CD8-positive, alpha-beta memory T cell (primary cell): ENCODE measurements around the gene RTN4R. TPM values are rescaled to one million over a fixed set of nuclear protein-coding genes. Genes with fewer than 3 reads are reported as not detected.

Source experiments
- CTCF ChIA-PET: fragments of 350-600 bp; sonication (Branson Sonifier 250); formaldehyde crosslinking; loops from one replicate; lab custom pipeline; 2021; ENCODE audit warnings: antibody characterized with exemption; lab: Charles Lee
- POLR2A ChIA-PET: fragments of 350-600 bp; sonication (Branson Sonifier 250); formaldehyde crosslinking; loops from one replicate; lab custom pipeline; 2021; ENCODE audit warnings: antibody characterized with exemption; lab: Charles Lee
- DNase-seq, 5 donors: peaks; one replicate each; pipeline versions ENCODE4 v3.0.0 to v3.0.0-alpha.2; 2020 to 2022; ENCODE audit warnings: mixed read lengths in 1 of 5
- H3K27ac ChIP-seq: one replicate; pipeline ENCODE4 v1.7.0; 2013; ENCODE audit warnings: low read depth, mild to moderate bottlenecking, low read length, moderate library complexity
- H3K27me3 ChIP-seq: 2 replicates; pipeline ENCODE4 v1.7.0; 2013; ENCODE audit warnings: low read length, mild to moderate bottlenecking; ENCODE audit not compliant: insufficient read depth, poor library complexity, severe bottlenecking
- H3K36me3 ChIP-seq: 2 replicates; pipeline ENCODE4 v1.7.0; 2013; ENCODE audit warnings: mild to moderate bottlenecking, low read length, moderate library complexity; ENCODE audit not compliant: insufficient read depth
- H3K4me1 ChIP-seq: 2 replicates; pipeline ENCODE4 v1.7.0; 2013; ENCODE audit warnings: mild to moderate bottlenecking, low read length, moderate library complexity; ENCODE audit not compliant: insufficient read depth
- H3K4me3 ChIP-seq: 2 replicates; pipeline ENCODE4 v1.7.0; 2013; ENCODE audit warnings: mild to moderate bottlenecking, low read length
- H3K9me3 ChIP-seq: 2 replicates; pipeline ENCODE4 v1.7.0; 2013; ENCODE audit warnings: mild to moderate bottlenecking, low read length
- H3K27ac Mint-ChIP-seq, 8 donors: one replicate each; pipeline ENCODE4 v1.8.0; 2020 to 2021; ENCODE audit warnings: mixed read lengths in 8 of 8, mild to moderate bottlenecking in 6 of 8, inconsistent platforms in 3 of 8, moderate library complexity in 3 of 8
- H3K27me3 Mint-ChIP-seq, 2 donors: one replicate each; pipeline ENCODE4 v1.8.0; 2020 to 2021; ENCODE audit warnings: mixed read lengths in 2 of 2, mild to moderate bottlenecking in 1 of 2, moderate library complexity in 1 of 2
- H3K36me3 Mint-ChIP-seq, 3 donors: one replicate each; pipeline ENCODE4 v1.8.0; 2020 to 2021; ENCODE audit warnings: mixed read lengths in 3 of 3, inconsistent platforms in 1 of 3, mild to moderate bottlenecking in 1 of 3
- H3K4me1 Mint-ChIP-seq, 3 donors: one replicate each; pipeline ENCODE4 v1.8.0; 2020 to 2021; ENCODE audit warnings: mixed read lengths in 3 of 3, inconsistent platforms in 1 of 3, mild to moderate bottlenecking in 1 of 3
- H3K4me3 Mint-ChIP-seq, 7 donors: one replicate each; pipeline ENCODE4 v1.8.0; 2020 to 2021; ENCODE audit warnings: mixed read lengths in 7 of 7, mild to moderate bottlenecking in 6 of 7, moderate library complexity in 4 of 7, inconsistent platforms in 2 of 7
- H3K9me3 Mint-ChIP-seq, 5 donors: one replicate each; pipeline ENCODE4 v1.8.0; 2020 to 2022; ENCODE audit warnings: mixed read lengths in 5 of 5, mild to moderate bottlenecking in 3 of 5, moderate library complexity in 2 of 5, inconsistent platforms in 1 of 5
- polyA plus RNA-seq: library from polyadenylated mRNA; unstranded; fragments of 300-500 nt; fragmentation: Illumina TruSeq; gene quantifications from one replicate; pipeline ENCODE4 v1.2.3, GENCODE V29; 2021
- total RNA-seq, 2 experiments: library from RNA; stranded (reverse); gene quantifications; one replicate each; pipeline ENCODE4 v1.2.3, GENCODE V29; 2021

Gene RTN4R
- total and polyA plus RNA-seq, 3 experiments from 2014 or later, result 1.8 to 6.0 (median 2.7) TPM

- Histone ChIP-seq H3K4me3 (peak overlapping the region; percentile 63), H3K4me1 (peaks cover 23% of the 10 kb centered on the region), H3K9me3 (no peaks in the 10 kb centered on the region), H3K27me3 (peaks cover 7% of the 10 kb centered on the region), H3K27ac (peak overlapping the region; percentile 89), H3K36me3 (no peaks in the 10 kb centered on the region)
- peak overlapping the region; percentile 59 to 97 (median 94) for H3K27ac Mint-ChIP-seq
- peak overlapping the region; percentile 93 to 99 (median 95) for H3K4me3 Mint-ChIP-seq
- no peaks in the 10 kb centered on the region for H3K9me3 Mint-ChIP-seq
- ChIA-PET POLR2A (interaction anchor here (0.6 kb wide), 1 partner anchor 240 kb away, joined by 7 read pairs; no protein-coding TSS in a partner anchor), CTCF (interaction anchor here (1.1 to 1.6 kb wide), 2 partner anchors 32 to 49 kb away, joined by 3 read pairs; no protein-coding TSS in a partner anchor)
- peak; percentile 33 to 75 (median 59) for DNase-seq
- peaks cover 0 to 4% (median 0%) of the 10 kb centered on the region in 3 donors for H3K36me3 Mint-ChIP-seq
- H3K27me3 Mint-ChIP-seq, result no peaks in the 10 kb centered on the region
- peaks cover 16 to 32% (median 25%) of the 10 kb centered on the region in 3 donors for H3K4me1 Mint-ChIP-seq
These were observed 62.0 kb downstream of the RTN4R start for GRCh38 chr22:20205964-20206708.

- Histone ChIP-seq H3K36me3 (no peaks in the 10 kb centered on the region), H3K27me3 (peaks cover 9% of the 10 kb centered on the region), H3K9me3 (no peaks in the 10 kb centered on the region), H3K4me3 (peak overlapping the region; percentile 63), H3K4me1 (peaks cover 23% of the 10 kb centered on the region), H3K27ac (peak overlapping the region; percentile 89)
- no peak for DNase-seq
- H3K9me3 Mint-ChIP-seq, result no peaks in the 10 kb centered on the region
- peak overlapping the region; percentile 59 to 97 (median 94) for H3K27ac Mint-ChIP-seq
- H3K27me3 Mint-ChIP-seq, result no peaks in the 10 kb centered on the region
- H3K4me1 Mint-ChIP-seq, result peaks cover 16 to 32% (median 25%) of the 10 kb centered on the region in 3 donors
- peaks cover 0 to 4% (median 0%) of the 10 kb centered on the region in 3 donors for H3K36me3 Mint-ChIP-seq
- CTCF ChIA-PET, result interaction anchor here (1.1 to 1.6 kb wide), 2 partner anchors 33 to 48 kb away, joined by 3 read pairs; no protein-coding TSS in a partner anchor
- POLR2A ChIA-PET, result no interaction called here
- H3K4me3 Mint-ChIP-seq, result peak overlapping the region; percentile 93 to 99 (median 95)
These were observed 62.6 kb downstream of the RTN4R start for GRCh38 chr22:20205464-20205963.

- POLR2A ChIA-PET, result no interaction called here
- Mint-ChIP-seq H3K4me1 (peaks cover 16 to 32% (median 25%) of the 10 kb centered on the region in 3 donors), H3K27ac (peak overlapping the region in 2 of 8 donors; percentile 22 to 56), H3K9me3 (no peaks in the 10 kb centered on the region), H3K4me3 (peak overlapping the region in 2 of 7 donors; percentile 8), H3K36me3 (peaks cover 0 to 4% (median 0%) of the 10 kb centered on the region in 3 donors), H3K27me3 (no peaks in the 10 kb centered on the region)
- CTCF ChIA-PET, result no interaction called here
- H3K36me3 ChIP-seq, result no peaks in the 10 kb centered on the region
- no peaks in the 10 kb centered on the region for H3K9me3 ChIP-seq
- peaks cover 15% of the 10 kb centered on the region for H3K27me3 ChIP-seq
- DNase-seq, result no peak
- H3K4me1 ChIP-seq, result peaks cover 23% of the 10 kb centered on the region
- no peak overlapping the region for H3K27ac ChIP-seq
- H3K4me3 ChIP-seq, result no peak overlapping the region
These were observed 63.3 kb downstream of the RTN4R start for GRCh38 chr22:20204806-20205205.

- Histone ChIP-seq H3K36me3 (no peaks in the 10 kb centered on the region), H3K27me3 (peaks cover 18% of the 10 kb centered on the region), H3K9me3 (no peaks in the 10 kb centered on the region), H3K4me1 (peaks cover 23% of the 10 kb centered on the region), H3K27ac (peak overlapping the region; percentile 25), H3K4me3 (no peak overlapping the region)
- H3K4me3 Mint-ChIP-seq, result no peak overlapping the region
- no peaks in the 10 kb centered on the region for H3K27me3 Mint-ChIP-seq
- CTCF ChIA-PET, result no interaction called here
- POLR2A ChIA-PET, result no interaction called here
- H3K36me3 Mint-ChIP-seq, result peaks cover 0 to 4% (median 0%) of the 10 kb centered on the region in 3 donors
- H3K4me1 Mint-ChIP-seq, result peaks cover 16 to 32% (median 25%) of the 10 kb centered on the region in 3 donors
- H3K9me3 Mint-ChIP-seq, result no peaks in the 10 kb centered on the region
- DNase-seq, result no peak
- H3K27ac Mint-ChIP-seq, result no peak overlapping the region
These were observed 63.8 kb downstream of the RTN4R start for GRCh38 chr22:20204311-20204710.

GRCh38 chr22:20203552-20204201, 64.4 kb downstream of the RTN4R start:
- no peaks in the 10 kb centered on the region for H3K27me3 Mint-ChIP-seq
- H3K27ac ChIP-seq, result peak overlapping the region; percentile 25
- ChIA-PET CTCF (no interaction called here), POLR2A (no interaction called here)
- no peaks in the 10 kb centered on the region for H3K36me3 ChIP-seq
- DNase-seq, result no peak
- no peaks in the 10 kb centered on the region for H3K9me3 ChIP-seq
- H3K36me3 Mint-ChIP-seq, result peaks cover 0 to 4% (median 0%) of the 10 kb centered on the region in 3 donors
- no peak overlapping the region for H3K4me3 ChIP-seq
- H3K4me1 ChIP-seq, result peaks cover 23% of the 10 kb centered on the region
- peaks cover 16 to 29% (median 25%) of the 10 kb centered on the region in 3 donors for H3K4me1 Mint-ChIP-seq
- no peaks in the 10 kb centered on the region for H3K9me3 Mint-ChIP-seq
- no peak overlapping the region for H3K4me3 Mint-ChIP-seq
- H3K27ac Mint-ChIP-seq, result peak overlapping the region in 2 of 8 donors; percentile 38 to 96
- H3K27me3 ChIP-seq, result peaks cover 25% of the 10 kb centered on the region

- H3K36me3 ChIP-seq, result no peaks in the 10 kb centered on the region
- no peaks in the 10 kb centered on the region for H3K9me3 ChIP-seq
- peaks cover 15 to 24% (median 20%) of the 10 kb centered on the region in 3 donors for H3K4me1 Mint-ChIP-seq
- peak overlapping the region in 1 of 7 donors; percentile 35 for H3K4me3 Mint-ChIP-seq
- H3K9me3 Mint-ChIP-seq, result no peaks in the 10 kb centered on the region
- POLR2A ChIA-PET, result no interaction called here
- H3K4me1 ChIP-seq, result peaks cover 22% of the 10 kb centered on the region
- CTCF ChIA-PET, result no interaction called here
- no peaks in the 10 kb centered on the region for H3K27me3 Mint-ChIP-seq
- H3K36me3 Mint-ChIP-seq, result peaks cover 0 to 4% (median 0%) of the 10 kb centered on the region in 3 donors
- H3K27me3 ChIP-seq, result peaks cover 29% of the 10 kb centered on the region
- no peak overlapping the region for H3K27ac ChIP-seq
- peak overlapping the region in 4 of 8 donors; percentile 38 to 96 (median 54) for H3K27ac Mint-ChIP-seq
- no peak overlapping the region for H3K4me3 ChIP-seq
- DNase-seq, result no peak
These were observed 65.0 kb downstream of the RTN4R start for GRCh38 chr22:20203142-20203551.

GRCh38 chr22:20201837-20202392, 66.2 kb downstream of the RTN4R start:
- no peaks in the 10 kb centered on the region for H3K9me3 Mint-ChIP-seq
- Histone ChIP-seq H3K27ac (no peak overlapping the region), H3K27me3 (peaks cover 36% of the 10 kb centered on the region), H3K4me1 (peaks cover 10% of the 10 kb centered on the region), H3K4me3 (no peak overlapping the region), H3K9me3 (no peaks in the 10 kb centered on the region), H3K36me3 (no peaks in the 10 kb centered on the region)
- DNase-seq, result no peak
- H3K27me3 Mint-ChIP-seq, result no peaks in the 10 kb centered on the region
- peaks cover 9 to 12% (median 11%) of the 10 kb centered on the region in 3 donors for H3K4me1 Mint-ChIP-seq
- peak overlapping the region in 1 of 8 donors; percentile 60 for H3K27ac Mint-ChIP-seq
- POLR2A ChIA-PET, result no interaction called here
- peaks cover 0 to 2% (median 0%) of the 10 kb centered on the region in 3 donors for H3K36me3 Mint-ChIP-seq
- CTCF ChIA-PET, result no interaction called here
- H3K4me3 Mint-ChIP-seq, result no peak overlapping the region
